ENCODE results near the gene TENM3. TPM values are rescaled to one million over a fixed set of nuclear protein-coding genes. Genes with fewer than 3 reads are reported as not detected.
A peak's percentile ranks its signal among the peaks of the same experiment; 100 is the strongest.

Gene TENM3
- total RNA-seq, 1 donor from 2014 or later, result 91.0 TPM

- DNase-seq (ENCODE audit: low read depth), result peak; percentile 3
These were observed 361.0 kb downstream of the TENM3 start for GRCh38 chr4:182604161-182604622.

- DNase-seq (ENCODE audit: low read depth), result no peak
These were observed 361.8 kb downstream of the TENM3 start for GRCh38 chr4:182604953-182605352.

- no peak for DNase-seq (ENCODE audit: low read depth)
These were observed 365.3 kb downstream of the TENM3 start for GRCh38 chr4:182608525-182608924.

GRCh38 chr4:182616476-182616875 lies 373.3 kb downstream of the TENM3 start:
- DNase-seq (ENCODE audit: low read depth), result no peak

- no peak for DNase-seq (ENCODE audit: low read depth)
These were observed 376.5 kb downstream of the TENM3 start for GRCh38 chr4:182619660-182620059.

GRCh38 chr4:182620111-182620980 lies 377.1 kb downstream of the TENM3 start:
- DNase-seq (ENCODE audit: low read depth), result no peak

GRCh38 chr4:182624281-182624680 lies 381.1 kb downstream of the TENM3 start:
- no peak for DNase-seq (ENCODE audit: low read depth)

- DNase-seq (ENCODE audit: low read depth), result no peak
These were observed 382.0 kb downstream of the TENM3 start for GRCh38 chr4:182625193-182625592.

- DNase-seq (ENCODE audit: low read depth), result no peak
These were observed 384.8 kb downstream of the TENM3 start for GRCh38 chr4:182627996-182628395.

- DNase-seq (ENCODE audit: low read depth), result no peak
These were observed 385.3 kb downstream of the TENM3 start for GRCh38 chr4:182628544-182628943.

GRCh38 chr4:182629096-182629495 lies 385.9 kb downstream of the TENM3 start:
- DNase-seq (ENCODE audit: low read depth), result no peak

- DNase-seq (ENCODE audit: low read depth), result no peak
These were observed 397.3 kb downstream of the TENM3 start for GRCh38 chr4:182640491-182640890.

- DNase-seq (ENCODE audit: low read depth), result no peak
These were observed 397.7 kb downstream of the TENM3 start for GRCh38 chr4:182640932-182641331.

- peak; percentile 22 for DNase-seq (ENCODE audit: low read depth)
These were observed 399.6 kb downstream of the TENM3 start for GRCh38 chr4:182642831-182643230.

GRCh38 chr4:182643801-182644682 lies 400.8 kb downstream of the TENM3 start:
- peak; percentile 88 for DNase-seq (ENCODE audit: low read depth)

GRCh38 chr4:182644683-182645050 lies 401.5 kb downstream of the TENM3 start:
- peak; percentile 23 for DNase-seq (ENCODE audit: low read depth)

GRCh38 chr4:182645511-182645910 lies 402.3 kb downstream of the TENM3 start:
- no peak for DNase-seq (ENCODE audit: low read depth)

GRCh38 chr4:182647646-182648300 lies 404.6 kb downstream of the TENM3 start:
- DNase-seq (ENCODE audit: low read depth), result no peak

- no peak for DNase-seq (ENCODE audit: low read depth)
These were observed 405.6 kb downstream of the TENM3 start for GRCh38 chr4:182648766-182649165.

GRCh38 chr4:182649698-182650477 lies 406.7 kb downstream of the TENM3 start:
- no peak for DNase-seq (ENCODE audit: low read depth)

- DNase-seq (ENCODE audit: low read depth), result no peak
These were observed 410.4 kb downstream of the TENM3 start for GRCh38 chr4:182653596-182653995.
